Smooth muscle cell (in vitro differentiated cells): Measurements from ENCODE around the gene ALOX15B. TPM values are rescaled to one million over a fixed set of nuclear protein-coding genes. Genes with fewer than 3 reads are reported as not detected.

Experiments
- DNase-seq: peaks from one replicate; lab custom pipeline; 2025; ENCODE audit not compliant: unreplicated experiment; lab: John Stamatoyannopoulos, UW
- H2AFZ ChIP-seq: fragments of 200-600 bp; sonication (generic); 2 replicates; pipeline ENCODE4 v1.6.0; 2016; ENCODE audit warnings: antibody characterized with exemption, low read depth, mild to moderate bottlenecking
- H3F3A ChIP-seq: fragments of 200-600 bp; sonication (generic); 2 replicates; pipeline ENCODE4 v1.6.0; 2017; ENCODE audit warnings: antibody characterized with exemption, low read depth
- H3K27ac ChIP-seq: fragments of 200-600 bp; sonication (generic); 2 replicates; pipeline ENCODE4 v1.5.1; 2016; ENCODE audit warnings: low read depth, mild to moderate bottlenecking
- H3K27me3 ChIP-seq: fragments of 200-600 bp; sonication (generic); 2 replicates; pipeline ENCODE4 v1.6.1; 2016; ENCODE audit warnings: low read depth, mild to moderate bottlenecking
- H3K36me3 ChIP-seq: fragments of 200-600 bp; sonication (generic); 2 replicates; pipeline ENCODE4 v1.5.1; 2016; ENCODE audit warnings: low read depth
- H3K4me1 ChIP-seq: fragments of 200-600 bp; sonication (generic); 2 replicates; pipeline ENCODE4 v1.5.1; 2016; ENCODE audit warnings: low read depth
- H3K4me2 ChIP-seq: fragments of 200-600 bp; sonication (generic); 2 replicates; pipeline ENCODE4 v1.6.0; 2016; ENCODE audit warnings: mild to moderate bottlenecking
- H3K4me3 ChIP-seq: fragments of 200-600 bp; sonication (generic); 2 replicates; pipeline ENCODE4 v1.5.1; 2016; ENCODE audit warnings: mild to moderate bottlenecking
- H3K79me2 ChIP-seq: fragments of 200-600 bp; sonication (generic); 2 replicates; pipeline ENCODE4 v1.6.0; 2016; ENCODE audit warnings: low read depth, mild to moderate bottlenecking
- H3K9ac ChIP-seq: fragments of 200-600 bp; sonication (generic); 2 replicates; pipeline ENCODE4 v1.6.0; 2016; ENCODE audit warnings: low read depth
- H3K9me3 ChIP-seq: fragments of 200-600 bp; sonication (generic); replicated peaks from 2 replicates; pipeline ENCODE4 v1.5.1; 2016; ENCODE audit warnings: low read depth
- H4K20me1 ChIP-seq: fragments of 200-600 bp; sonication (generic); 2 replicates; pipeline ENCODE4 v1.6.0; 2016; ENCODE audit warnings: low read depth
- WGBS: methylation state at CpG from one replicate; pipeline ENCODE4 v1.1.7; 2016; ENCODE audit warnings: low lambda C conversion rate; 5-methylcytosine and 5-hydroxymethylcytosine counted together
- polyA plus RNA-seq: library from polyadenylated mRNA; unstranded; fragments of >200 nt; fragmentation: Nextera tagmentation; extraction: Ambion mirVana; gene quantifications from 2 replicates; pipeline ENCODE4 v1.2.1, GENCODE V29; 2016
- total RNA-seq: library from RNA; depleted of rRNA; stranded (reverse); fragments of >200 nt; gene quantifications from 2 replicates; pipeline ENCODE4 v1.2.3, GENCODE V29; 2014
- TF ChIP-seq, protein P1 (sequence below): fragments of 200-600 bp; sonication (generic); IDR thresholded peaks from 2 replicates; pipeline ENCODE4 v1.5.1; 2017; ENCODE audit warnings: borderline replicate concordance, mild to moderate bottlenecking, antibody characterized with exemption; ENCODE audit not compliant: insufficient read depth, poor library complexity, severe bottlenecking

ALOX15B gene
- total and polyA plus RNA-seq, 2 experiments from 2014 or later, result 0.27 to 0.69 TPM

DNA sequence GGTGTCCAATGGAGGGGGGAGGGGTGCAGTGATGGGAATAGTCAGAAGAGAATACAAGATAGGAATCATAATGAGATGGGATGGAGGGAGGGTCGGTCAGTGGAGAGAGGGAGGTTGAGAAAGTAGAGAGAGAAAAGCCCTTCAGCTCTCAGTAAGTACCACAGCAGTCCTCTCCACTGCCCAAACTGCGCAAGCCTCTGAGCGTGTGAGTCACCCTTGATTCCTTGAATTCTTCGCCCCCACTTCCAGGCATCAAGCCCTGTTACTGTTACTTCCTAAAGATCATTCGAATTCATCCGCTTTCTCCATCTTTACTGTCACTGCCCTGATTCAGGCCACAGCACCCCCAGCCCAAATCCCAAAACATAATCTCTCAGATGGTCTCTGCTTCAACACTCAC lies 34.0 kb upstream of the ALOX15B start:
- Histone ChIP-seq H2AFZ (no peak overlapping the region), H3K27me3 (peaks cover 46% of the 10 kb centered on the region), H3K79me2 (no peaks in the 10 kb centered on the region), H4K20me1 (no peaks in the 10 kb centered on the region), H3K9me3 (no peaks in the 10 kb centered on the region), H3K4me2 (peak overlapping the region; percentile 67), H3K4me1 (no peaks in the 10 kb centered on the region), H3K9ac (no peak overlapping the region), H3K27ac (peak overlapping the region; percentile 20), H3K4me3 (no peak overlapping the region), H3F3A (no peaks in the 10 kb centered on the region), H3K36me3 (no peaks in the 10 kb centered on the region)
- 35% methylated on average over 6 of the region's 6 CpGs for WGBS
- TF ChIP-seq, protein P1, sequence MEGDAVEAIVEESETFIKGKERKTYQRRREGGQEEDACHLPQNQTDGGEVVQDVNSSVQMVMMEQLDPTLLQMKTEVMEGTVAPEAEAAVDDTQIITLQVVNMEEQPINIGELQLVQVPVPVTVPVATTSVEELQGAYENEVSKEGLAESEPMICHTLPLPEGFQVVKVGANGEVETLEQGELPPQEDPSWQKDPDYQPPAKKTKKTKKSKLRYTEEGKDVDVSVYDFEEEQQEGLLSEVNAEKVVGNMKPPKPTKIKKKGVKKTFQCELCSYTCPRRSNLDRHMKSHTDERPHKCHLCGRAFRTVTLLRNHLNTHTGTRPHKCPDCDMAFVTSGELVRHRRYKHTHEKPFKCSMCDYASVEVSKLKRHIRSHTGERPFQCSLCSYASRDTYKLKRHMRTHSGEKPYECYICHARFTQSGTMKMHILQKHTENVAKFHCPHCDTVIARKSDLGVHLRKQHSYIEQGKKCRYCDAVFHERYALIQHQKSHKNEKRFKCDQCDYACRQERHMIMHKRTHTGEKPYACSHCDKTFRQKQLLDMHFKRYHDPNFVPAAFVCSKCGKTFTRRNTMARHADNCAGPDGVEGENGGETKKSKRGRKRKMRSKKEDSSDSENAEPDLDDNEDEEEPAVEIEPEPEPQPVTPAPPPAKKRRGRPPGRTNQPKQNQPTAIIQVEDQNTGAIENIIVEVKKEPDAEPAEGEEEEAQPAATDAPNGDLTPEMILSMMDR, result no peak
- no peak for DNase-seq

DNA sequence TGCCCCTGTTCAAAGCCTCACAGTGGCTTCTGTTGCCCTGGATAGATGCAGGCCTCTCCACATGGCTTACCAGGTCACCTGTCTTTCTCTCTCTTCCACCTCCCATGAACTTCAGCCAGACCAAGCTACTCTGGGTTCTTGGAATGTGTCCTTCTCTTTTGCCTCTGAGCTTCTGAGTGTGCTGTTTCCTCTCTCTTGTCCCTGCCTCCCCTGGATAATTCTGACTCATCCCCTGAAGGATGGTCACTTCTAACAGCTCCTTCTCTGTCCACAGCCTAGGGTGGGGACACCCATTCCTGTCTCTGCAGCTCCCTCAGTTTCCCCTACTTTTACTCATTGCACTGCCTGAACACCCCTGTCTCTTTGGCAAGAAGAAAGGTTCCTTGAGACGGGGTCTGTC lies 33.5 kb upstream of the ALOX15B start:
- DNase-seq, result no peak
- H3K4me2 ChIP-seq, result peak overlapping the region; percentile 34
- H3K27ac ChIP-seq, result peak overlapping the region; percentile 20
- H4K20me1 ChIP-seq, result no peaks in the 10 kb centered on the region
- H3K9ac ChIP-seq, result no peak overlapping the region
- peaks cover 41% of the 10 kb centered on the region for H3K27me3 ChIP-seq
- H2AFZ ChIP-seq, result no peak overlapping the region
- H3K4me3 ChIP-seq, result no peak overlapping the region
- H3K4me1 ChIP-seq, result no peaks in the 10 kb centered on the region
- TF ChIP-seq, protein P1, result no peak
- no peaks in the 10 kb centered on the region for H3K79me2 ChIP-seq
- H3K36me3 ChIP-seq, result no peaks in the 10 kb centered on the region
- no peaks in the 10 kb centered on the region for H3K9me3 ChIP-seq
- H3F3A ChIP-seq, result no peaks in the 10 kb centered on the region
- WGBS, result 87% methylated on average over 1 of the region's 1 CpG

DNA sequence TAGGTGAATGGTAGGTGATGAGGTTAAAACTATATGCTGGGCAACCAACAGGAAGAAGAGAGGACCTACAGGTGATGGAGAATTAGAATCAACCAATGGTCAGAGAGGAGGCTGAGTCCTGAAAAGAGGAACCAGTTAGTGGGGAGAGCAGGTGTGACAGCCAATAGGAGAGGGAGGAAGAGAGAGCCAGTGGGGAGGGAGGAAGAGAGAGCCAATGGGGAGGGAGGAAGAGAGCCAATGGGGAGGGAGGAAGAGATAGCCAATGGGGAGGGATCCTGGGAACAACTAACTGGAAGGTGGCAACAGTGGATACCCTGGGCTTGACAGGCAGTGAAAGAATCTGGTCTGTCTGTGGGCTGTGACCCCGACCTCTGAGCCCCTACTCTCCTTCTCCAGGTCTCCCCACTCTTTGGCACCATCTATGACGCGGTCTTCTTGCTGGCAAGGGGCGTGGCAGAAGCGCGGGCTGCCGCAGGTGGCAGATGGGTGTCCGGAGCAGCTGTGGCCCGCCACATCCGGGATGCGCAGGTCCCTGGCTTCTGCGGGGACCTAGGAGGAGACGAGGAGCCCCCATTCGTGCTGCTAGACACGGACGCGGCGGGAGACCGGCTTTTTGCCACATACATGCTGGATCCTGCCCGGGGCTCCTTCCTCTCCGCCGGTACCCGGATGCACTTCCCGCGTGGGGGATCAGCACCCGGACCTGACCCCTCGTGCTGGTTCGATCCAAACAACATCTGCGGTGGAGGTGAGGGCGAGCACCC lies 32.7 kb upstream of the ALOX15B start:
- H3K9me3 ChIP-seq, result no peaks in the 10 kb centered on the region
- no peaks in the 10 kb centered on the region for H4K20me1 ChIP-seq
- H2AFZ ChIP-seq, result no peak overlapping the region
- DNase-seq, result no peak
- H3K79me2 ChIP-seq, result no peaks in the 10 kb centered on the region
- no peak overlapping the region for H3K4me2 ChIP-seq
- 98% methylated on average over 30 of the region's 30 CpGs for WGBS
- TF ChIP-seq, protein P1, result no peak
- no peaks in the 10 kb centered on the region for H3K4me1 ChIP-seq
- H3K27ac ChIP-seq, result no peak overlapping the region
- H3K9ac ChIP-seq, result no peak overlapping the region
- H3K36me3 ChIP-seq, result no peaks in the 10 kb centered on the region
- no peak overlapping the region for H3K4me3 ChIP-seq
- no peaks in the 10 kb centered on the region for H3F3A ChIP-seq
- peaks cover 33% of the 10 kb centered on the region for H3K27me3 ChIP-seq
